Prostate gland (tissue), 2 donors: ENCODE results near the gene ACVR2A. TPM values are rescaled to one million over a fixed set of nuclear protein-coding genes. Genes with fewer than 3 reads are reported as not detected.
A peak's percentile ranks its signal among the peaks of the same experiment; 100 is the strongest.

Experiments used
- DNase-seq: peaks from one replicate; pipeline ENCODE4 v3.0.0-alpha.2; 2019; ENCODE audit warnings: low spot score
- H3K27ac ChIP-seq, 2 donors: fragments of 200-600 bp; sonication (generic); 2 replicates each; pipeline ENCODE4 v1.5.1; 2017 to 2019
- H3K27me3 ChIP-seq: fragments of 200-600 bp; sonication (generic); replicated peaks from 2 replicates; pipeline ENCODE4 v1.5.1; 2019; ENCODE audit not compliant: insufficient read depth
- H3K36me3 ChIP-seq, 2 donors: fragments of 200-600 bp; sonication (generic); 1 replicate in 1 of 2; 2 replicates in 1 of 2; pipeline versions ENCODE4 v1.5.1 to v1.8.1; 2017 to 2019
- H3K4me1 ChIP-seq: fragments of 200-600 bp; sonication (generic); replicated peaks from 2 replicates; pipeline ENCODE4 v1.5.1; 2019
- H3K4me3 ChIP-seq, 2 donors: fragments of 200-600 bp; sonication (generic); 2 replicates each; pipeline ENCODE4 v1.5.1; 2017 to 2019
- H3K9me3 ChIP-seq: fragments of 200-600 bp; sonication (generic); 2 replicates; pipeline ENCODE4 v1.5.1; 2017
- POLR2A ChIP-seq: fragments of 450-650 bp; IDR thresholded peaks from one replicate; pipeline ENCODE4 v1.6.1; 2016; ENCODE audit warnings: antibody characterized with exemption, mild to moderate bottlenecking
- POLR2AphosphoS5 ChIP-seq: sonication (generic); formaldehyde crosslinking; IDR thresholded peaks from one replicate; pipeline ENCODE4 v1.6.1; 2017; ENCODE audit warnings: antibody characterized with exemption
- WGBS: methylation state at CpG from one replicate; pipeline ENCODE4 v1.1.5; 2018; 5-methylcytosine and 5-hydroxymethylcytosine counted together
- intact Hi-C: fragments of 100-400 bp; cut with DNase I; formaldehyde crosslinking; loops from one replicate; pipeline ENCODE4 v1.14.2; 2022
- total RNA-seq, 2 donors: library from RNA; depleted of rRNA; stranded (reverse); fragments of >200 nt; gene quantifications; one replicate each; pipeline ENCODE4 v1.1.0, GENCODE V29; 2016
- TF ChIP-seq, protein P1 (sequence below), 4 experiments: fragments of 200-600 bp in 2 of 4; fragments of 450-650 bp in 2 of 4; sonication (generic) in 2 of 4; IDR thresholded peaks; 1 replicate in 3 of 4; 2 replicates in 1 of 4; pipeline ENCODE4 v1.5.1; 2016 to 2019; ENCODE audit warnings: antibody characterized with exemption in 4 of 4, mild to moderate bottlenecking in 2 of 4, moderate library complexity in 2 of 4

The ACVR2A gene
- total RNA-seq, 2 donors from 2014 or later = 18.3 to 25.8 TPM

GRCh38 chr2:147827088-147827375 lies 17.8 kb upstream of the ACVR2A start:
- Histone ChIP-seq H3K27ac (no peak overlapping the region), H3K4me1 (no peaks in the 10 kb centered on the region), H3K4me3 (no peak overlapping the region), H3K9me3 (no peaks in the 10 kb centered on the region), H3K36me3 (no peaks in the 10 kb centered on the region), H3K27me3 (no peaks in the 10 kb centered on the region)
- intact Hi-C loops = no loop called here
- 97% methylated on average over 16 of the region's 16 CpGs for WGBS
- DNase-seq = no peak
- TF ChIP-seq POLR2A = no peak
- no peak for TF ChIP-seq POLR2AphosphoS5
- TF ChIP-seq, protein P1, sequence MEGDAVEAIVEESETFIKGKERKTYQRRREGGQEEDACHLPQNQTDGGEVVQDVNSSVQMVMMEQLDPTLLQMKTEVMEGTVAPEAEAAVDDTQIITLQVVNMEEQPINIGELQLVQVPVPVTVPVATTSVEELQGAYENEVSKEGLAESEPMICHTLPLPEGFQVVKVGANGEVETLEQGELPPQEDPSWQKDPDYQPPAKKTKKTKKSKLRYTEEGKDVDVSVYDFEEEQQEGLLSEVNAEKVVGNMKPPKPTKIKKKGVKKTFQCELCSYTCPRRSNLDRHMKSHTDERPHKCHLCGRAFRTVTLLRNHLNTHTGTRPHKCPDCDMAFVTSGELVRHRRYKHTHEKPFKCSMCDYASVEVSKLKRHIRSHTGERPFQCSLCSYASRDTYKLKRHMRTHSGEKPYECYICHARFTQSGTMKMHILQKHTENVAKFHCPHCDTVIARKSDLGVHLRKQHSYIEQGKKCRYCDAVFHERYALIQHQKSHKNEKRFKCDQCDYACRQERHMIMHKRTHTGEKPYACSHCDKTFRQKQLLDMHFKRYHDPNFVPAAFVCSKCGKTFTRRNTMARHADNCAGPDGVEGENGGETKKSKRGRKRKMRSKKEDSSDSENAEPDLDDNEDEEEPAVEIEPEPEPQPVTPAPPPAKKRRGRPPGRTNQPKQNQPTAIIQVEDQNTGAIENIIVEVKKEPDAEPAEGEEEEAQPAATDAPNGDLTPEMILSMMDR (IDR thresholded peaks at IDR 0.05) = no peak

- Histone ChIP-seq H3K4me3 (no peak overlapping the region), H3K27ac (no peak overlapping the region), H3K4me1 (no peaks in the 10 kb centered on the region), H3K9me3 (no peaks in the 10 kb centered on the region), H3K36me3 (no peaks in the 10 kb centered on the region), H3K27me3 (no peaks in the 10 kb centered on the region)
- DNase-seq = no peak
- TF ChIP-seq POLR2AphosphoS5 = no peak
- TF ChIP-seq, protein P1 (IDR thresholded peaks at IDR 0.05) = no peak
- no peak for TF ChIP-seq POLR2A
- intact Hi-C loops = no loop called here
Observed at GRCh38 chr2:147829106-147829505, 15.7 kb upstream of the ACVR2A start.

GRCh38 chr2:147836099-147836498 lies 8.7 kb upstream of the ACVR2A start:
- no peak for DNase-seq
- Histone ChIP-seq H3K4me1 (no peaks in the 10 kb centered on the region), H3K4me3 (no peak overlapping the region), H3K27ac (no peak overlapping the region), H3K9me3 (no peaks in the 10 kb centered on the region), H3K27me3 (no peaks in the 10 kb centered on the region), H3K36me3 (no peaks in the 10 kb centered on the region)
- TF ChIP-seq, protein P1 (IDR thresholded peaks at IDR 0.05) = no peak
- no peak for TF ChIP-seq POLR2A
- TF ChIP-seq POLR2AphosphoS5 = no peak
- 79% methylated on average over 2 of the region's 2 CpGs for WGBS
- intact Hi-C loops = no loop called here

DNA sequence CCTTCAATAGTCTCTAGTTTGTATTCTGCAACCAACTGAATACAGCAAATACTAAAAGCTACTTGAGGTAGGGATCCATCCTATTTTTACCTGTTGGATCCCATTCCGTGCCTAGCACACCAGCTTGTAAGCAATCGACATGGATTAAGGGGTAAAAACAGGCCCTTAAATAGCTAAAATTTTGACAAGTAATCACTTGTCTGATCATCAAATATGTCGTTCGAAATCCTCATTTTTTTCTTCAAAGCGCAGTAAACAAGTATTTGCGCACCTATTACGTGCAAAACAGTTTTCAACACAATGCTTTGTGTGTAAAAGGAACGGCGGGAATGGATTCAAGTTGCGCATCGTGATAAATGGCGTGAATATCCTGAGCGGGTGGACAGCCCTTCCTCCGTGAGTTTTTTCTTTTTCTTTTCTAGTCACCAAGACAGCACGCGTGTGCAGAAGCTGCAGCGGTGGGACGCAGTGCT lies 1.4 kb upstream of the ACVR2A start:
- no peak for DNase-seq
- no peaks in the 10 kb centered on the region for H3K27me3 ChIP-seq
- peak overlapping the region; percentile 48 to 79 for H3K4me3 ChIP-seq
- peak overlapping the region; percentile 91 to 99 for H3K27ac ChIP-seq
- no peaks in the 10 kb centered on the region for H3K9me3 ChIP-seq
- 2% methylated on average over 18 of the region's 18 CpGs for WGBS
- TF ChIP-seq POLR2AphosphoS5 (no peak), POLR2A (no peak)
- TF ChIP-seq, protein P1 (IDR thresholded peaks at IDR 0.05) = no peak
- intact Hi-C loops = loop anchor here (5.0 to 10.0 kb wide), 3 partner anchors 71 to 899 kb away; no protein-coding TSS in a partner anchor
- no peaks in the 10 kb centered on the region for H3K4me1 ChIP-seq
- H3K36me3 ChIP-seq = no peaks in the 10 kb centered on the region

- no peaks in the 10 kb centered on the region for H3K9me3 ChIP-seq
- peak; percentile 90 for DNase-seq
- TF ChIP-seq, protein P1 (IDR thresholded peaks at IDR 0.05) = peak in 2 of 4 experiments; percentile 24 to 51
- TF ChIP-seq POLR2A = peak; percentile 29
- peak; percentile 24 for TF ChIP-seq POLR2AphosphoS5
- H3K36me3 ChIP-seq = no peaks in the 10 kb centered on the region
- WGBS = under 1% methylated on average over 82 of the region's 113 CpGs
- intact Hi-C loops = loop anchor here (5.0 to 10.0 kb wide), 3 partner anchors 71 to 899 kb away; no protein-coding TSS in a partner anchor
- H3K4me3 ChIP-seq = peak overlapping the region; percentile 48 to 79
- no peaks in the 10 kb centered on the region for H3K27me3 ChIP-seq
- peak overlapping the region; percentile 91 to 99 for H3K27ac ChIP-seq
- no peaks in the 10 kb centered on the region for H3K4me1 ChIP-seq
Observed at GRCh38 chr2:147843864-147844696, 749 bp upstream of the ACVR2A start.
